C4-2B (cell line): ENCODE data around the gene TTC12.

Experiments
- H3K27ac ChIP-seq: fragments of 450-650 bp; 2 replicates; pipeline ENCODE4 v1.5.1; 2017
- ZFX ChIP-seq: fragments of 450-650 bp; IDR thresholded peaks from 2 replicates; pipeline ENCODE4 v1.6.1; 2017
- TF ChIP-seq, protein P1 (sequence below): fragments of 450-650 bp; conservative IDR thresholded peaks from 2 replicates; pipeline ENCODE4 v1.5.1; 2017; ENCODE audit warnings: mild to moderate bottlenecking

The TTC12 gene

DNA sequence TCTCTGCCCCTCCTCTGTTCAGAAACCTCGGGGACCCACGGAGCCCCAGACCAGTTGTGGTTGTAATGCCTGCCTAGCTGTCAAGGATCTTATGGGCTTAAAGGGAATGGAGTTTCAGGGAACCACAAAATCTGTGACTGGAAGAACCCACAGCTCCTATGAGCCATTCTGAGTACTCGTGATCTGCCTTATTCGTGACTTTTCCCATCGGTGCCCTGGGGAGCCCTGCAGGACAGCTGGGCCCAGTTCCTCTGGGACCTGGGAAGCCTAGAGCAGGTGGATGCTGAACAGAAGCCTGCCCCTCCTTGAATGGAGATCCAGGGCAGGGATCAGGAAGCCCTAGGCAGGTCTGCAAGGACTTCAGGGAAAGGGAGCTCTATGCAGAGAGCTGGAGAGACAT lies 42.1 kb upstream of the TTC12 start:
- TF ChIP-seq, protein P1, sequence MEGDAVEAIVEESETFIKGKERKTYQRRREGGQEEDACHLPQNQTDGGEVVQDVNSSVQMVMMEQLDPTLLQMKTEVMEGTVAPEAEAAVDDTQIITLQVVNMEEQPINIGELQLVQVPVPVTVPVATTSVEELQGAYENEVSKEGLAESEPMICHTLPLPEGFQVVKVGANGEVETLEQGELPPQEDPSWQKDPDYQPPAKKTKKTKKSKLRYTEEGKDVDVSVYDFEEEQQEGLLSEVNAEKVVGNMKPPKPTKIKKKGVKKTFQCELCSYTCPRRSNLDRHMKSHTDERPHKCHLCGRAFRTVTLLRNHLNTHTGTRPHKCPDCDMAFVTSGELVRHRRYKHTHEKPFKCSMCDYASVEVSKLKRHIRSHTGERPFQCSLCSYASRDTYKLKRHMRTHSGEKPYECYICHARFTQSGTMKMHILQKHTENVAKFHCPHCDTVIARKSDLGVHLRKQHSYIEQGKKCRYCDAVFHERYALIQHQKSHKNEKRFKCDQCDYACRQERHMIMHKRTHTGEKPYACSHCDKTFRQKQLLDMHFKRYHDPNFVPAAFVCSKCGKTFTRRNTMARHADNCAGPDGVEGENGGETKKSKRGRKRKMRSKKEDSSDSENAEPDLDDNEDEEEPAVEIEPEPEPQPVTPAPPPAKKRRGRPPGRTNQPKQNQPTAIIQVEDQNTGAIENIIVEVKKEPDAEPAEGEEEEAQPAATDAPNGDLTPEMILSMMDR: no peak
- TF ChIP-seq ZFX: no peak
- no peak overlapping the region for H3K27ac ChIP-seq

DNA sequence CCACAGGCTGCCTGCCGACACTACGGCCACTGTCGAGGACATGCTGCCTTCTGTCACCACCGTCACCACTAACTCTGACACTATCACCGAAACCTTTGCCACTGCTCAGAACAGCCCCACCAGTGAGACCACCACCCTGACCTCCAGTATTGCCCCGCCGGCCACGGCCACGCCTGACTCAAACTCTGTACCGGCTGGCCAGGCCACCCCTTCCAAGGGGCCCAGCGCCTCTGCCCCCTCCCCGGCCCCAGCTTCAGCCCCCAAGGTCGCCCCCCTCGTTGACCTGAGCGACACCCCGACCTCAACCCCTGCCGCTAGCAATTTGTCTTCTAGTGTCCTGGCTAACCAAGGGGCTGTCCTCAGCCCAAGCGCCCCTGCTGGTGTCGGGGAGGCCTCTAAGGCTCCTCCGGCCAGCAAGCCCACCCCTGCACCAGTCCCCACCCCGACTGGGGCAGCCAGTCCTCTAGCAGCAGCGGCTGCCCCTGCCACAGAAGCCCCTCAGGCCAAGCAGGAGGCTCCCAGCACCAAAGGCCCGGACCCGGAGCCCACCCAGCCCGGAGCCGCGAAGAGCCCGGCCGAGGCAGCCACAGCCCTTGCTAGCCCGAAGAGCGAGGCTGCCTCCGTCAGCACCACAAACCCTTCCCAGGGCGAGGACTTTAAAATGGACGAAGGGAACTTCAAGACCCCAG lies 41.3 kb upstream of the TTC12 start:
- no peak overlapping the region for H3K27ac ChIP-seq
- TF ChIP-seq ZFX: no peak
- TF ChIP-seq, protein P1: no peak

DNA sequence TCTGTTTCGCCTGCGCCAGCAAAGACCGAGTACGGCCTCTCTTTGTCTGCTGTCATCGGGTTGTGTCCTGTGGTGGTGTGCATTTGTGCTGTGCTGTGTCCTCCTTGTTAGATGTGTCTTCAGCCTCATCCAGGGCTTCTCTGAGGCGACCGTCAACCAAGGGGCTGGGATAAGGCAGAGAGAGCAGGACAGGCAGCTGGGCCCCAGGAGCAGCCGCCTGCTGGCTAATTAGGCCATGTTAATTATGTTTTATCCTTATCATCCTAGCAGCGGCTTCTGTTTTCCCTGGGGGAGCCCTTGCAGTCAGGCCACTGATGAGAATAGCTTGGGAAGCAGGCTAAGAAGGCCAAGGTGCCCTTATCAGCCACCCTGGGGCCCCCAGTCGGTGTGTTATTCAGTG lies 40.7 kb upstream of the TTC12 start:
- H3K27ac ChIP-seq: no peak overlapping the region

DNA sequence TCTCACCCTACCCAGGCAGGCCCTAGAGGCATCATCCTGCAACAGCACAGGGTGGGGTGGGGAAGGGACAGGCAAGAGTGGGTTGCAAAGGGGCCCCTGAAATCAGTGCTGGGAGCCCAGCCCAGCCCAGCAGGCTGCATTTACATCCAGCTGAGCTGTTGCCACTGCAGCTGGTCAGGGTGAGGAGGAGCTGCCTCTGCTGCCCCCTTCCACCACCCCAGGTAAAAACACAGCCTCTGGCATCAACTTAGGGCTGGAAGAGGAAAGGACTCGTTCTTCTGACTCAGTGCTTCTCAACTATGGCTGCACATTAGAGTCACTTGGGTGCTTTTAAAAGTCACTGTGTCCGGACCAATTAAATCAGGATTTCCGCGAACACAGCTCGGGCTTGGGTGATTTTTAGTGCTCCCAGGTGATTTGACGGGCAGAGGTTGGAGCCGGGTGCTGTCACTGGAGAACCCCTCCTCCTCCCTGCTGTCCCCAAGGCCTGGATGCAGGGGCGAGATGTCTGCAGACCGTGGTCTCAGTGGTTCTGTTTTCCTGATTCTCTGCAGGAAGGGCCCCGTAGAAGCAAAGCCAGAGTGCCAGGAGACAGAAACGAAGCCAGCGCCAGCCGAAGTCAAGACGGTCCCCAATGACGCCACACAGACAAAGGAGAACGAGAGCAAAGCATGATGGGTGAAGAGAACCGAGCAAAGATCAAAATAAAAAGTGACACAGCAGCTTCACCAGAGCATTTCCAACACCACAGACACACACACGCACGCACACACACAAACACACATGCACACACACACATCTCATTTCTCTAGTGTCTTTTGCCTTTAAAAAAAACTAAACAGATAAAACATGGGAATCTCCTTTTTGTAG lies 39.4 kb upstream of the TTC12 start:
- H3K27ac ChIP-seq: no peak overlapping the region
- TF ChIP-seq ZFX: no peak
- TF ChIP-seq, protein P1: no peak

More for the DNA sequence above, 40.7 kb upstream of the TTC12 start:
- TF ChIP-seq, protein P1: no peak
- TF ChIP-seq ZFX: no peak

DNA sequence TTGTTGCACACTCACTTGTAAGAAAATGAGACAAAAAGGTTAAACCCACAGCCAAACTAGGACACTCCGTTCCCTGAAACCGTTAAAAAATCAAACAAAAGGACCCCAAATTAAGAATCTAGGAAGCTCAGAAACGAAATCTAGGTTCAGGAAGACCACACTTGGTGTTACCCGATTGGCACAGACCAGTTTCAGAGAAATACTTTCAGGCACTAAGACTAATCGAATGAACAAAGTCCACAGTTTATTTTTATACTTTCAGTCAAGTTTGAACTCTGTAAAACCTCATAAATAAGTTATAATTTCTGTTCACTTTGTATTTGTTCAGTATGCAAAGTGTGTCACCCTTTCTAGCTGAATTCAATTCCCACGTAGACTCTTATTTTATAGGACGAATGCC lies 38.8 kb upstream of the TTC12 start:
- no peak overlapping the region for H3K27ac ChIP-seq
- TF ChIP-seq, protein P1: no peak
- TF ChIP-seq ZFX: no peak

DNA sequence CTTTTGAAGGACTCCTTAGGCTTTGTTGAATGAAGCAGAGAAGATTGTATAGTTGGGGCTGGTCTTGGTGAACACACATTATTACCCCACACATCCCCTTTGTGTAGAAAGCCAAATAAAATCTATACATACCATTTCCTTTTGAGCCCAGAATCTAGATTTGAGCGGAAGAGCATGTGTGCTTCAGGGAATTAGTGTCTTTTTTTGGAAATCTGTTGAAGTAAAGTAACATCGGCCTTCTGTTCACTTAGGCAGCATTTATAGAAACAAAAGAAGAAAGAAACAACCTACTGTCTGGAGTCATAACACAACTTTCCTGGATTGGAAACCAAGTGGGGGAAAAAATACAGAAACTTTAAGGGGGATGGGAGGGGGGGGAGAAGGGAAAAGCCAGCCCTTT lies 37.9 kb upstream of the TTC12 start:
- no peak for TF ChIP-seq ZFX
- TF ChIP-seq, protein P1: no peak
- no peak overlapping the region for H3K27ac ChIP-seq

DNA sequence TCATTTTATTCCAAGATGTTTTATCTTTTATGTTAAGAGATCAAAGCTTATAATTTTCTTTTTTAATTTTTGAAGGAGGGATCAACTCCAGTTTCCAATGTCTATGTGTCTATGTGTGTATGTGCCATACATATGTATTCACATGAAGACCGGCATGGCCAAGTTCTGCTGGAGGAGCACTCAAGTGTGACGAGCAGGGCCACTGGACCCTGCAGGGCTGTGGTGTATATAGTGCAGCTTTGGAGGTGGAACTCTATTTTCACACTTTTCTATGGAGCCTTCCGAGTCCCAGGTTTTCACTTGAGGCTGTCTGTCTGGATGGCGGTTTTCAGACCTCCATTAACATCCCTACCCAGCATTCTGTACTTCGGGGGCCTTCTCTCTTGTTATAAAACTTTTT lies 36.5 kb upstream of the TTC12 start:
- H3K27ac ChIP-seq: no peak overlapping the region
- TF ChIP-seq, protein P1: no peak
- TF ChIP-seq ZFX: no peak
